Esophagus (tissue), 2 donors: ENCODE data around the gene NFXL1. TPM values are rescaled to one million over a fixed set of nuclear protein-coding genes. Genes with fewer than 3 reads are reported as not detected.

Experiments
- H3K27ac ChIP-seq, 2 donors: one replicate each; pipeline ENCODE4 v1.5.1; 2013; ENCODE audit warnings: low read depth in 2 of 2, mild to moderate bottlenecking in 2 of 2, inconsistent platforms in 1 of 2, low read length in 1 of 2, moderate library complexity in 1 of 2
- H3K27me3 ChIP-seq, 2 donors: one replicate each; pipeline ENCODE4 v1.6.1; 2013; ENCODE audit warnings: low read length in 2 of 2, control low read depth in 1 of 2, mild to moderate bottlenecking in 1 of 2; ENCODE audit not compliant: insufficient read depth in 2 of 2, control insufficient read depth in 1 of 2
- H3K36me3 ChIP-seq, 2 donors: one replicate each; pipeline ENCODE4 v1.6.1; 2013; ENCODE audit warnings: low read length in 1 of 2; ENCODE audit not compliant: control insufficient read depth in 2 of 2, insufficient read depth in 2 of 2
- H3K4me1 ChIP-seq, 2 donors: one replicate each; pipeline ENCODE4 v1.6.1; 2013; ENCODE audit warnings: low read length in 1 of 2; ENCODE audit not compliant: control insufficient read depth in 2 of 2, insufficient read depth in 2 of 2
- H3K4me3 ChIP-seq, 2 donors: one replicate each; pipeline ENCODE4 v1.5.1; 2013; ENCODE audit warnings: low read length in 2 of 2, mild to moderate bottlenecking in 2 of 2, low read depth in 1 of 2, moderate library complexity in 1 of 2
- H3K9me3 ChIP-seq, 2 donors: one replicate each; pipeline ENCODE4 v1.6.1; 2013; ENCODE audit warnings: mild to moderate bottlenecking in 2 of 2, low read depth in 1 of 2, low read length in 1 of 2, moderate library complexity in 1 of 2; ENCODE audit not compliant: control insufficient read depth in 2 of 2, insufficient read depth in 1 of 2
- WGBS, 2 donors: extraction: QIAGEN DNeasy Blood & Tissue Kit; methylation state at CpG; one replicate each; pipeline ENCODE4 v1.1.7; 2013; 5-methylcytosine and 5-hydroxymethylcytosine counted together
- polyA plus RNA-seq, 2 donors: library from polyadenylated mRNA; stranded (reverse); fragments of 200-250 nt; gene quantifications; one replicate each; pipeline ENCODE4 v1.2.3, GENCODE V29; 2013
- donor health status: healthy with polysubstance abuse.
- donor health status: Bipolar disorder and iron deficiency.

NFXL1 gene
- polyA plus RNA-seq, 2 donors: 4.6 to 6.9 TPM

GRCh38 chr4:47858006-47858405 lies 56.4 kb downstream of the NFXL1 start:
- no peaks in the 10 kb centered on the region for H3K27me3 ChIP-seq
- peaks cover 0 to 2% of the 10 kb centered on the region in 2 donors for H3K36me3 ChIP-seq
- H3K27ac ChIP-seq: no peak overlapping the region
- no peaks in the 10 kb centered on the region for H3K9me3 ChIP-seq
- H3K4me3 ChIP-seq: no peak overlapping the region
- WGBS, 2 donors: 83 to 86% methylated on average over 2 of the region's 2 CpGs
- H3K4me1 ChIP-seq: no peaks in the 10 kb centered on the region

- 87 to 89% methylated on average over 1 of the region's 1 CpG for WGBS, 2 donors
- Histone ChIP-seq H3K4me3 (no peak overlapping the region), H3K36me3 (peaks cover 0 to 2% of the 10 kb centered on the region in 2 donors), H3K27me3 (no peaks in the 10 kb centered on the region), H3K4me1 (no peaks in the 10 kb centered on the region), H3K9me3 (no peaks in the 10 kb centered on the region), H3K27ac (no peak overlapping the region)
Observed at GRCh38 chr4:47856713-47857112, 57.7 kb downstream of the NFXL1 start.

- no peaks in the 10 kb centered on the region for H3K9me3 ChIP-seq
- no peaks in the 10 kb centered on the region for H3K4me1 ChIP-seq
- no peak overlapping the region for H3K4me3 ChIP-seq
- 95 to 97% methylated on average over 2 of the region's 2 CpGs for WGBS, 2 donors
- H3K27ac ChIP-seq: no peak overlapping the region
- H3K36me3 ChIP-seq: peaks cover 0 to 2% of the 10 kb centered on the region in 2 donors
- no peaks in the 10 kb centered on the region for H3K27me3 ChIP-seq
Observed at GRCh38 chr4:47855350-47855749, 59.0 kb downstream of the NFXL1 start.

- H3K4me1 ChIP-seq: no peaks in the 10 kb centered on the region
- H3K4me3 ChIP-seq: no peak overlapping the region
- 76 to 84% methylated on average over 1 of the region's 1 CpG for WGBS, 2 donors
- peaks cover 0 to 2% of the 10 kb centered on the region in 2 donors for H3K36me3 ChIP-seq
- no peak overlapping the region for H3K27ac ChIP-seq
- H3K9me3 ChIP-seq: no peaks in the 10 kb centered on the region
- no peaks in the 10 kb centered on the region for H3K27me3 ChIP-seq
Observed at GRCh38 chr4:47852136-47852535, 62.2 kb downstream of the NFXL1 start.

- no peaks in the 10 kb centered on the region for H3K4me1 ChIP-seq
- no peaks in the 10 kb centered on the region for H3K9me3 ChIP-seq
- 52 to 66% methylated on average over 1 of the region's 1 CpG for WGBS, 2 donors
- no peak overlapping the region for H3K4me3 ChIP-seq
- H3K27me3 ChIP-seq: no peaks in the 10 kb centered on the region
- no peaks in the 10 kb centered on the region for H3K36me3 ChIP-seq
- no peak overlapping the region for H3K27ac ChIP-seq
Observed at GRCh38 chr4:47849466-47849865, 64.9 kb downstream of the NFXL1 start.

GRCh38 chr4:47848041-47848440 lies 66.3 kb downstream of the NFXL1 start:
- Histone ChIP-seq H3K27me3 (no peaks in the 10 kb centered on the region), H3K9me3 (no peaks in the 10 kb centered on the region), H3K4me3 (no peak overlapping the region), H3K4me1 (no peaks in the 10 kb centered on the region), H3K36me3 (no peaks in the 10 kb centered on the region), H3K27ac (no peak overlapping the region)
- 82 to 91% methylated on average over 2 of the region's 2 CpGs for WGBS, 2 donors

GRCh38 chr4:47842985-47843384 lies 71.4 kb downstream of the NFXL1 start:
- H3K4me3 ChIP-seq: no peak overlapping the region
- no peaks in the 10 kb centered on the region for H3K27me3 ChIP-seq
- no peaks in the 10 kb centered on the region for H3K36me3 ChIP-seq
- no peak overlapping the region for H3K27ac ChIP-seq
- H3K4me1 ChIP-seq: no peaks in the 10 kb centered on the region
- no peaks in the 10 kb centered on the region for H3K9me3 ChIP-seq

- H3K4me1 ChIP-seq: no peaks in the 10 kb centered on the region
- H3K36me3 ChIP-seq: no peaks in the 10 kb centered on the region
- no peak overlapping the region for H3K4me3 ChIP-seq
- 92 to 97% methylated on average over 1 of the region's 1 CpG for WGBS, 2 donors
- H3K27me3 ChIP-seq: no peaks in the 10 kb centered on the region
- H3K27ac ChIP-seq: no peak overlapping the region
- H3K9me3 ChIP-seq: no peaks in the 10 kb centered on the region
Observed at GRCh38 chr4:47840291-47840690, 74.1 kb downstream of the NFXL1 start.

GRCh38 chr4:47839259-47839658 lies 75.1 kb downstream of the NFXL1 start:
- WGBS, 2 donors: 57 to 63% methylated on average over 5 of the region's 5 CpGs
- no peaks in the 10 kb centered on the region for H3K4me1 ChIP-seq
- H3K27me3 ChIP-seq: no peaks in the 10 kb centered on the region
- H3K27ac ChIP-seq: no peak overlapping the region
- H3K4me3 ChIP-seq: no peak overlapping the region
- no peaks in the 10 kb centered on the region for H3K9me3 ChIP-seq
- H3K36me3 ChIP-seq: no peaks in the 10 kb centered on the region

- 50 to 59% methylated on average over 4 of the region's 4 CpGs for whole genome bisulfite sequencing, 2 donors
- H3K4me3 ChIP-seq: no peak overlapping the region
- no peak overlapping the region for H3K27ac ChIP-seq
- H3K4me1 ChIP-seq: no peaks in the 10 kb centered on the region
- no peaks in the 10 kb centered on the region for H3K9me3 ChIP-seq
- no peaks in the 10 kb centered on the region for H3K27me3 ChIP-seq
- no peaks in the 10 kb centered on the region for H3K36me3 ChIP-seq
Observed at GRCh38 chr4:47838445-47838844, 75.9 kb downstream of the NFXL1 start.
